DOHH2 (cell line): ENCODE data around the gene SETDB1.

Experiments
- H3F3A ChIP-seq: fragments of 200-600 bp; sonication (generic), shearing (Covaris generic); 2 replicates; pipeline ENCODE4 v1.6.0; 2016; ENCODE audit warnings: antibody characterized with exemption, mild to moderate bottlenecking; ENCODE audit not compliant: control insufficient read depth, insufficient read depth
- H3K27ac ChIP-seq: fragments of 200-600 bp; sonication (generic); 2 replicates; pipeline ENCODE4 v1.5.1; 2014; ENCODE audit warnings: low read depth, mild to moderate bottlenecking, low read length, moderate library complexity
- H3K27me3 ChIP-seq: fragments of 200-600 bp; sonication (generic); 2 replicates; pipeline ENCODE4 v1.6.1; 2014; ENCODE audit warnings: mild to moderate bottlenecking, low read length, mixed read lengths; ENCODE audit not compliant: control insufficient read depth
- H3K36me3 ChIP-seq: fragments of 200-600 bp; sonication (generic); 2 replicates; pipeline ENCODE4 v1.6.1; 2014; ENCODE audit warnings: mild to moderate bottlenecking, low read length, moderate library complexity, mixed read lengths; ENCODE audit not compliant: control insufficient read depth
- H3K4me1 ChIP-seq: fragments of 200-600 bp; sonication (generic); 2 replicates; pipeline ENCODE4 v1.6.1; 2014; ENCODE audit warnings: mild to moderate bottlenecking, low read length, mixed read lengths; ENCODE audit not compliant: control insufficient read depth
- H3K4me2 ChIP-seq: fragments of 200-600 bp; sonication (generic); 2 replicates; pipeline ENCODE4 v1.6.0; 2014; ENCODE audit warnings: mild to moderate bottlenecking, low read length, moderate library complexity
- H3K4me3 ChIP-seq: fragments of 200-600 bp; sonication (generic); 2 replicates; pipeline ENCODE4 v1.5.1; 2014; ENCODE audit warnings: mild to moderate bottlenecking, low read length, mixed read lengths
- H3K79me2 ChIP-seq: fragments of 200-600 bp; sonication (generic); 2 replicates; pipeline ENCODE4 v1.6.1; 2014; ENCODE audit warnings: mild to moderate bottlenecking, low read length, mixed read lengths; ENCODE audit not compliant: control insufficient read depth
- H3K9me2 ChIP-seq: fragments of 200-600 bp; sonication (generic); replicated peaks from 2 replicates; pipeline ENCODE4 v1.6.1; 2014; ENCODE audit warnings: mild to moderate bottlenecking, low read length, mixed read lengths; ENCODE audit not compliant: control insufficient read depth
- H3K9me3 ChIP-seq: fragments of 200-600 bp; sonication (generic); 2 replicates; pipeline ENCODE4 v1.6.1; 2014; ENCODE audit warnings: antibody characterized with exemption, low read length, mixed read lengths; ENCODE audit not compliant: control insufficient read depth, insufficient read depth
- H4K20me1 ChIP-seq: fragments of 200-600 bp; sonication (generic); 2 replicates; pipeline ENCODE4 v1.6.0; 2014; ENCODE audit warnings: low read depth, mild to moderate bottlenecking, antibody characterized with exemption, low read length, moderate library complexity; ENCODE audit not compliant: control insufficient read depth, insufficient read depth
- CTCF ChIP-seq: fragments of 200-600 bp; sonication (generic); IDR thresholded peaks from one replicate; pipeline ENCODE4 v1.5.1; 2014; ENCODE audit warnings: antibody characterized with exemption, mild to moderate bottlenecking, low read depth, low read length; ENCODE audit not compliant: poor library complexity, severe bottlenecking
- EZH2phosphoT487 ChIP-seq: fragments of 200-600 bp; sonication (generic); IDR thresholded peaks from 2 replicates; pipeline ENCODE4 v1.6.1; 2017; ENCODE audit warnings: borderline replicate concordance, mild to moderate bottlenecking, antibody characterized with exemption, low read length, moderate library complexity, mixed read lengths

Gene SETDB1

GRCh38 chr1:150968491-150968890, 42.3 kb downstream of the SETDB1 start:
- Histone ChIP-seq H3K79me2 (peaks cover 51% of the 10 kb centered on the region), H3K36me3 (peaks cover 83% of the 10 kb centered on the region), H3F3A (peaks cover 8% of the 10 kb centered on the region), H3K4me3 (no peak overlapping the region), H3K27ac (no peak overlapping the region), H3K9me2 (no peaks in the 10 kb centered on the region), H3K27me3 (no peaks in the 10 kb centered on the region), H4K20me1 (peaks cover 3% of the 10 kb centered on the region; the same call in 1 of the 2 replicates), H3K4me2 (no peak overlapping the region), H3K9me3 (no peaks in the 10 kb centered on the region), H3K4me1 (peaks cover 24% of the 10 kb centered on the region)
- no peak for TF ChIP-seq EZH2phosphoT487
- TF ChIP-seq CTCF, result no peak

- peaks cover 62% of the 10 kb centered on the region for H3K79me2 ChIP-seq
- H3F3A ChIP-seq, result peaks cover 4% of the 10 kb centered on the region; the same call in 1 of the 2 replicates
- H3K4me2 ChIP-seq, result no peak overlapping the region
- no peak overlapping the region for H3K27ac ChIP-seq
- no peaks in the 10 kb centered on the region for H3K9me2 ChIP-seq
- H3K27me3 ChIP-seq, result no peaks in the 10 kb centered on the region
- no peaks in the 10 kb centered on the region for H3K9me3 ChIP-seq
- no peak overlapping the region for H3K4me3 ChIP-seq
- peaks cover 77% of the 10 kb centered on the region for H3K36me3 ChIP-seq
- H4K20me1 ChIP-seq, result peaks cover 3% of the 10 kb centered on the region; the same call in 1 of the 2 replicates
- TF ChIP-seq EZH2phosphoT487 (no peak), CTCF (no peak)
- peaks cover 24% of the 10 kb centered on the region for H3K4me1 ChIP-seq
These were observed 43.5 kb downstream of the SETDB1 start for GRCh38 chr1:150969626-150970025.

GRCh38 chr1:150970808-150971582, 44.8 kb downstream of the SETDB1 start:
- Histone ChIP-seq H3F3A (peaks cover 6% of the 10 kb centered on the region), H3K4me1 (peaks cover 33% of the 10 kb centered on the region), H3K4me2 (no peak overlapping the region; the same call in 1 of the 2 replicates), H3K9me2 (no peaks in the 10 kb centered on the region), H3K27ac (no peak overlapping the region), H3K27me3 (no peaks in the 10 kb centered on the region), H3K36me3 (peaks cover 67% of the 10 kb centered on the region), H4K20me1 (peaks cover 3% of the 10 kb centered on the region; the same call in 1 of the 2 replicates), H3K4me3 (no peak overlapping the region), H3K79me2 (peaks cover 72% of the 10 kb centered on the region), H3K9me3 (no peaks in the 10 kb centered on the region)
- TF ChIP-seq EZH2phosphoT487 (no peak), CTCF (no peak)
